Measurements from ENCODE around the gene AMH. TPM values are rescaled to one million over a fixed set of nuclear protein-coding genes. Genes with fewer than 3 reads are reported as not detected.

The AMH gene
- total and polyA plus RNA-seq, 11 donors, result 0.10 to 1.1 (median 0.57) TPM; not detected in 4

DNA sequence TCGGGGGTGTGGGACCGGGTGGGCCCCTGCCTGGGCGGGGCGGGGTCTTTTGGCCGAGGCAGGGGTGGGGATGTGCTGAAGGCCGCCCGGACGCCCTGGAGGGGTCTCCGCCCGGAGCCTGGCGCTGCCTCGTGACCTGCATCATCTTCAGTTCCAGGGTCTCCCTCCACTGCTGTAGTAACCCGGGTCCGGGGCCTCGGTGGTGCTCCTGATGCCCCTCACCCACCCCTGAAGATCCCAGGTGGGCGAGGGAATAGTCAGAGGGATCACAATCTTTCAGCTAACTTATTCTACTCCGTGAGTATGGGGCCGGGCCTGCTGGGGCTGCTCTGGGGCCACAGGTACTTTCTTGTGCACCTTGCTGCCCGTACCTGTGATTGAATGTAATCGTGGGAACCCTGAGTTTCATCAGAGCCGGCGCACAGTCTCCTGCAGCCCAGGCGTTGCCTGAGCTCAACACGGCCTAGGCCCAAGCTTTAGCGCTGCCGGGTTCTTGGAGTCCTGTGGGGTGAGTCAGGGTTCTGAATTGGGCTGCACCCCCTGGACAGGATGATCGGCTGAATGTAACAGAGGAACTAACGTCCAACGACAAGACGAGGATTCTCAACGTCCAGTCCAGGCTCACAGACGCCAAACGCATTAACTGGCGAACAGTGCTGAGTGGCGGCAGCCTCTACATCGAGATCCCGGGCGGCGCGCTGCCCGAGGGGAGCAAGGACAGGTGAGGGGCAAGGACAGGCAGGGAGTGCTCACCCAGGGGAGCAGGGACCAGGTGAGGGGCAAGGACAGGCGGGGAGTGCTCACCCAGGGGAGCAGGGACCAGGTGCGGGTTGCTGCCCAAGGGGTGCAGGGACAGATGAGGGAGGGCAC, 22.3 kb downstream of the AMH start:
- peaks cover 9 to 67% (median 49%) of the 10 kb centered on the region in 12 donors for H3K4me1 ChIP-seq

DNA sequence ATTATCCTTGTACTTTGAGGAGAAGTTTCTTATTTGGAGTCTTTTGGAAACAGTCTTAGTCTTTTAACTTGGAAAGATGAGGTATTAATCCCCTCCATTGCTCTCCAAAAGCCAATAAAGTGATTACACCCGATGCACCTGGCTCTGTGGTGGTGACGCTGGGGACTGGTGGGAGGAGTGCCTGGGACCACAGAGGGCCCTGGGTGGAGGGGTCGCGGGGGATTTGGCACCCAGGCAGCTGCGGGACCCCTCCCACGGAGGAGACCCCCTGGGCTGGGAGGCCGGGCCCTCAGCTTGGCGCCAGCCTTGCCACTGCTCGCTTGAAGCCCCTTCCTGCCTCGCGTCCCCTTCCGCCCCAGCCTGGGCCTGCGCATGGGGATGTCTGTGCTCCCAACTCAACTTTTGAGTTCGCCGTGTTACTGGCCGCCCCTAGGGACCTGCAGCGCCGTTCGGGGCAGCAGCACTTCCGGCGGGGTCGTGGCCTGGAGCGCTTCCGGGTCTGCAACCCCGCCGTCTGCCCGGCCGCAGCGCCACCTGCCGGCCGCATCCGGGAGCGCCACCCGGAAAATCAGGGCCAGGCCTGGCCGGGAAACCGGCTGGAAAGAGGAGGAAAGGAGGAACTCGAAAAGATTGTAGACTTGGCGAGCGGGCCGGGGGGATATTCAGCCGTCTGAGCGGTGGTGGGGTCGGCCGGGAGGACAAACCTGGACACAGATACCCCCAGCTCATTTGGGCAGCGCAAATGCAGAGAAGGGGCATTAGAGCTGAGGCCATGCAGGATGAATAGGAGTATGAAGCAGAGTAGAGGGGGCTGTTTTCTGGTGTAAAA, 24.4 kb downstream of the AMH start:
- TF ChIP-seq, protein P1, sequence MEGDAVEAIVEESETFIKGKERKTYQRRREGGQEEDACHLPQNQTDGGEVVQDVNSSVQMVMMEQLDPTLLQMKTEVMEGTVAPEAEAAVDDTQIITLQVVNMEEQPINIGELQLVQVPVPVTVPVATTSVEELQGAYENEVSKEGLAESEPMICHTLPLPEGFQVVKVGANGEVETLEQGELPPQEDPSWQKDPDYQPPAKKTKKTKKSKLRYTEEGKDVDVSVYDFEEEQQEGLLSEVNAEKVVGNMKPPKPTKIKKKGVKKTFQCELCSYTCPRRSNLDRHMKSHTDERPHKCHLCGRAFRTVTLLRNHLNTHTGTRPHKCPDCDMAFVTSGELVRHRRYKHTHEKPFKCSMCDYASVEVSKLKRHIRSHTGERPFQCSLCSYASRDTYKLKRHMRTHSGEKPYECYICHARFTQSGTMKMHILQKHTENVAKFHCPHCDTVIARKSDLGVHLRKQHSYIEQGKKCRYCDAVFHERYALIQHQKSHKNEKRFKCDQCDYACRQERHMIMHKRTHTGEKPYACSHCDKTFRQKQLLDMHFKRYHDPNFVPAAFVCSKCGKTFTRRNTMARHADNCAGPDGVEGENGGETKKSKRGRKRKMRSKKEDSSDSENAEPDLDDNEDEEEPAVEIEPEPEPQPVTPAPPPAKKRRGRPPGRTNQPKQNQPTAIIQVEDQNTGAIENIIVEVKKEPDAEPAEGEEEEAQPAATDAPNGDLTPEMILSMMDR (IDR thresholded peaks at IDR 0.05), result peak; percentile 93 to 99 (median 96)
- TF ChIP-seq POLR2A (IDR thresholded peaks at IDR 0.05), result no peak
- Histone ChIP-seq H3K9me3 (no peaks in the 10 kb centered on the region), H3K4me3 (peak overlapping the region in 9 of 12 donors; percentile 18 to 100 (median 39)), H3K27ac (peak overlapping the region in 11 of 12 donors; percentile 51 to 100 (median 78)), H3K36me3 (peaks cover 0 to 45% (median 29%) of the 10 kb centered on the region in 9 donors), H3K27me3 (no peaks in the 10 kb centered on the region), H3K4me1 (peaks cover 9 to 57% (median 42%) of the 10 kb centered on the region in 12 donors)
- intact Hi-C loops (cut with DNase I), result loop anchor here in 9 of 10 donors (1.0 to 10.0 kb wide), 13 partner anchors 36 to 121 kb away; partner anchors contain the start of genes PLEKHJ1 (in 7 of the 9), SF3A2 (in 7 of the 9), AP3D1 (in 2 of the 9) and DOT1L (in 2 of the 9)
- ATAC-seq (peak in 3 of 4 donors; percentile 5 to 23 (median 15)), DNase-seq (peak; percentile 78 to 90 (median 81))
- 11 to 18% (median 13%) methylated on average over 35 to 45 of the region's 45 CpGs for WGBS, 4 donors

More for the DNA sequence above, 22.3 kb downstream of the AMH start:
- DNase-seq (peak in 3 of 5 donors; percentile 33 to 65 (median 59)), ATAC-seq (no peak)
- 26 to 38% (median 32%) methylated on average over 28 to 43 of the region's 43 CpGs for WGBS, 4 donors
- Histone ChIP-seq H3K4me3 (peak overlapping the region; percentile 87 to 100 (median 98)), H3K27me3 (no peaks in the 10 kb centered on the region), H3K27ac (peak overlapping the region; percentile 91 to 100 (median 99)), H3K36me3 (peaks cover 0 to 40% (median 29%) of the 10 kb centered on the region in 9 donors), H3K9me3 (no peaks in the 10 kb centered on the region)
- intact Hi-C loops (cut with DNase I), result loop anchor here in 9 of 10 donors (2.0 to 10.0 kb wide), 11 partner anchors 34 to 123 kb away; partner anchors contain the start of genes PLEKHJ1 (in 6 of the 9), SF3A2 (in 6 of the 9), AP3D1 (in 2 of the 9) and DOT1L (in 2 of the 9)
- no peak for TF ChIP-seq POLR2A (IDR thresholded peaks at IDR 0.05)
- TF ChIP-seq, protein P1 (IDR thresholded peaks at IDR 0.05), result no peak

DNA sequence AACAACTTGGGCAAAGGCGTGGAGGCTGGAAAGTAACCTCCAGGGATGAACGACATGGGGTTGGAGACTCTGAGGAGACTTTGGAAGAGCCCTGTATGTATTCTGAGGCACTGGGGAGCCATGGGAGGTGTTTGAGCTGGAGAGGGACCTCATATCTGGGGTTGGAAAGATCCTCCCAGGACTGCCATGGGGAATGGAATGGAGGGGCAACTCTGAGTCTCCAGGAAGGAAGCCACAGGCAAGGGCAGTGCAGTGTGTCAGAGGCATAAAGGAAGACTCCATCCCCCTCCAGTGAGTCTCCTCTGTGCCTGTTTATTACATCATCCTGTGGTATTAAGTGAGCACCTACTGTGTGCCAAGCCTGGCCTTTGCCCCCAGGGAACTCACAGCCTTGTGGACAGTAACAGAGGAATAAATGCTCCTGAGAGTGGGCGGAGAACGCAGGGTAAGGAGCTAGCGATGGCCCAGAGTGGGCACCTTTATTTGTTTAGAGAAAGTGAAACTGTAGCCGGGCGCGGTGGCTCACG, 25.1 kb downstream of the AMH start:
- Histone ChIP-seq H3K27ac (peak overlapping the region in 11 of 12 donors; percentile 11 to 100 (median 78)), H3K27me3 (no peaks in the 10 kb centered on the region), H3K4me3 (peak overlapping the region in 7 of 12 donors; percentile 18 to 100 (median 96)), H3K36me3 (peaks cover 0 to 45% (median 29%) of the 10 kb centered on the region in 9 donors), H3K9me3 (no peaks in the 10 kb centered on the region), H3K4me1 (peaks cover 9 to 53% (median 41%) of the 10 kb centered on the region in 12 donors)
- DNase-seq (no peak), ATAC-seq (no peak)
- WGBS, 4 donors, result 88 to 91% (median 89%) methylated on average over 9 of the region's 9 CpGs
- intact Hi-C loops (cut with DNase I), result loop anchor here in 9 of 10 donors (2.0 to 10.0 kb wide), 11 partner anchors 37 to 122 kb away; partner anchors contain the start of genes PLEKHJ1 (in 3 of the 9), SF3A2 (in 3 of the 9), AP3D1 (in 2 of the 9) and DOT1L (in 2 of the 9)
- no peak for TF ChIP-seq POLR2A (IDR thresholded peaks at IDR 0.05)
- TF ChIP-seq, protein P1 (IDR thresholded peaks at IDR 0.05), result no peak
